HG02870 (cell line): ENCODE measurements around the gene EGLN3.
"Not testable (repeated sequence)": the region's sequence is repeated elsewhere in the genome, so short reads cannot be mapped to it uniquely, and the experiment has no call there.

ENCODE experiments used
- ATAC-seq: cut with Tn5 transposase; IDR thresholded peaks from one replicate; pipeline ENCODE4 v1.9.1; 2021; ENCODE audit warnings: mild to moderate bottlenecking, moderate library complexity; ENCODE audit not compliant: unreplicated experiment

Gene EGLN3

DNA sequence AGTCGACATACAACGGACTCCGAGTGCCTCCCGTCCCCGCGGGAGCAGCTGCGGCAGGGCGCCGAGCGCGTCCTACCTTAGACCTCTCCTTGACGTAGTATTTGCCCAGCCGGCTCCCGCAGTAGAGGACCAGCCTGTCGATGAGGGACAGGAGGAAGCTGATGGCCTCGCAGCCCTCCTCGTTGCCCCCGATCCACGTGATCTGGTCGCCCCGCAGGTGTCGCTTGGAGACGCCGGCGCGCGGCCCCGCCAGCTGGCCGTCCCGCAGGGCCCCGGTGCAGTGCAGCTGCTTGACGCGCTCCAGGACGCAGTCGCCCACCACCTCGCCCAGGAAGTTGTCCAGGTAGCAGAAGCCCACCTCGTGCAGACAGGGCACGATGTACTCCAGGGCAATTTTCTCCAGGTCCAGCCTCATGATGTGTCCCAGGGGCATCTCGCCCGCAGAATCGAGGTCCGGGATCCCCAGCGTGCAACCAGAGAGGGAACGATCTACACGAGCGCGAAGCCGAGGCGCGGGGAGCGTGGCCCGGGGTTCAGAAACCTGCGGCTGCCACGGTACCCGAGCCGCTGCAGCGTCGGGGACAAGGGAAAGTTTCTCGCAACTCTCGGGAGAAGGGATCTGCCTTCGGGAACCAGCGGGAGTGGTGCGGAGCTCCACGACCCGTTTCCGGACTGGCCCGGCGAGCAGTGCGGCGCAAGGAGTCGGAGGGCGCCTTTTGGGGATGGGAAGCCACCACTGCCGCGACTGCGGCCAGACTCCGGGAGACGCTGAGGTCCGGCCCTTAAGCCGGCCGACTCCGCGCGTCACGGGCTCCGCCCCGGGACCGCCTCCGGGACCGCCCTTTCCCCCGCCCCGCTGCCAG lies at the start of gene EGLN3:
Gene EGLN3, minus strand, starts transcription at position 755 of the 863 bp plus-strand sequence. Its CDS starts 322 bp downstream, at position 433.
- peak; percentile 82 for ATAC-seq

DNA sequence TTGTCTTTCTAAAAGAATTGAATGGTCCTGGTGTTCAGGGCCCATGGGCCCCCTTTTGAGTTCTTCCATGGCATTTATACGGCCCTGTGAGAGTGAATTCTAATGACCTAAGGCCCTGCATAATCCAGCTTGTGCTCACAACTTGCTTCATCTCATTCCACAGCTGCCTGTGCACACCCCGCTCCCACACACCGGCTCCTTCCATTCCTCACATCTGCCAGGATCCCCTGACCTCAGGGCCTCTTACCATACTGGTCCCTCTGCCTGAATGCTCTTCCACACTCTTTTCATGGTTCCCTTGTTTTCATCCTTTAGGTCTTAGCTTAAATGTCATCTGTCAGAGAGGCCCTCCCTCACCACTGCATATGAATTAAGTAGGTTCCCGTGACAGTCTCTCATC lies 49.5 kb upstream of the EGLN3 start:
- ATAC-seq, result no peak

DNA sequence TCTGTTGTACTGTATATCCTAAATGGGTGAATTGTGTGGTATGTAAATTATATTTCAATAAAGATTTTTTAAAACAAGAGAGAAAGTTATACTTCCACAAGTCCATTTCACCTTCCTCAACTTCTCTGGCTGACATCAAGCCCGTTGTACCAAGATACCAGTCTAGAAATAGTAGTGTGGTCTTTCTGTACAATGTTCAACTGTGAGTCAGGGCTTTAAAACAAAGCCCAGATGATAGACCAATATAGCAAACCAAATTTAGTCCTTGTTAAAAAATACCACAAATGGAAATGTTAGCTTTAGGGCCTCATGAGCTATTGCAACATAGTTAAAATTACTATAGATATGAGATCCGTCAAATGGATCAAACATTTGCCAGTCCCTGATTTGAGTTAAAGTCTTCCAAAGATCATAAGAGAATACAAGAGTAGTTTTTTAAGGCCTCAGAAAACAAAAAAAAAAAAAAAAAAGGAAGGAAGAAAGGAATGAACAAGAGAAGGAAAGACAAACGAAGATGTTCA lies 49.0 kb upstream of the EGLN3 start:
- ATAC-seq, result no peak

DNA sequence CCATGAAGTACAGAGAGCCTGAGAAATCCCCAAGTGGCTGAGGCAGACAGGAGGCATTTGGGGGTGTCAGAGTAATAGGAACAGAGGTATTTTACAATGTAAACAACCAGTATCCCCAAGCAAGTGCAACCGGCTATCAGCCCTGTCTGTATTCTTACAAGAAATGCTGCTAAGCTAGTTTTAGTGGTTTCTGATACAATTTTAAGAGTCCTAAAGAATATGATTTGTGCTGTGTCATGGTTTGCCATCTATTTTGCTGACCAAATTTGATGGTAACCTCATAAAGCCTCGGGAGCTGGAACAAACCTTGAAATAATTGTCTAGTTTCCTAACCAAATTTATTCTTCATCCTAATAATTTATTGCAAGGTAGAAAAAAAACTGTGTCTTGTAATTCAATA lies 46.7 kb upstream of the EGLN3 start:
- ATAC-seq, result no peak

DNA sequence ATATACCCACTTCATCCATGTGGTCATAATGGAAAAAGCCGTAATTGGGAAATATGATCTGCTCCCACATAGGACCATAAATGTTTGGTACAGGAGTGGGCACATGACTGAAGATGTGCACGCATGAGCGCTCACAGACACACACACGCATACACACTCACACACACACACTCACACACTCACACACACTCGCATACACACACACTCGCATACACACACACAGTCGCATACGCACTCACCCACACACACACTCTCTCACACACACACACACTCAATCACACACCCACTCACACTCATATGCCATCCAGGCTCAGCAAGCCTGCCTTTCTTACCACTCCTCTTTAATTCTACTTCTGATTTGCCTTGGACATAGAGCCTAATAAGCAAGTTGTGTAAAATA lies 45.6 kb upstream of the EGLN3 start:
- ATAC-seq, result no peak

DNA sequence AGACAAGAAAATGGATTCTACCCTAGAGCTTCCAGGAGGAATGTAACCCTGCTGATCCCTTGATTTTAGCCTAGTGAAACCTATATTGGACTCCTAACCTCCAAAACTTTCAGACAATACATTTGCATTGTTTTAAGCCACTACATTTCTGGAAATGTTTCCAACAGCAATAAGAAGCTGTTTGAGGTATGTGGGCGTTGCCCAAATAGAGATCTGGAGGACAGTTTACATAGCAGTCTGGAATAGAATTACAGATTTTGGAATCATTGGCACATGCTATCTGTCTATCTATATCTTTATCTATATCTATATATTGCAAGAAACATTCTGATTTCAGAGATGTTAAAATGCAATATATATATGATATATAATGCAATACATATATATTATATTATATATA lies 42.4 kb upstream of the EGLN3 start:
- ATAC-seq, result no peak

DNA sequence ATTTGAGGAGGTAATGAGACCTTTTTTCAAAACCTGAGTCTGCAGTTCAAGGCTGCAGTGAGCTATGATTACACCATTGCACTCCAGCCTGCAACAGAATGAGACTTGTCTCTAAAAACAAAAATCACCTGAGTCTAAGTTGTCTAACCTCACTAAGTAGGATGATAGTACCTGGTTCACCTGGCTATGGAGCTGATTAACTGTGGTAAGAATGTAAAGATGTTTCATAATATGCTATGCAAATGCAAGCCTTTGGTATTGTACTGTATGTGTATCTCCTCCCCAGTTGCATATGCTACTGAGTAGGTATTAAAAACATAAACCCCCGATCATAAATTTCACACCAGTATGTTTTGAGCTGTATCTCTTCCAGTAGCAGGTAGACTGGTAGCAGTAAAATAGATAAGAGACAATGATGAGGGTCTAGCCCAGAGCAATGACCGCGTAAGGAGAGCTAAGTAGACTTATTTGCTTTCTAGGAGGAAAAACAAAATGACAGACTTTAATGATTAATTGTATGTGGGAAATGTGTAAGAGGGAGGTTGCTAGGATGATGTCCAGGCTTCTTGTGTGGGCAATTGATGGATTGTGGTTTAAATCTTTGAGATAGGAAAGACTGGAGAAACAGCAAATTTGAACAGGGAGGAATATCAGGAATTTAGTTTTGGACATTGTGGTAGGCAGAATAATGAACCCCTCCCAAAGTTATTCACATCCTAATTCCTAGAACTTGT lies 41.6 kb upstream of the EGLN3 start:
- no peak for ATAC-seq

DNA sequence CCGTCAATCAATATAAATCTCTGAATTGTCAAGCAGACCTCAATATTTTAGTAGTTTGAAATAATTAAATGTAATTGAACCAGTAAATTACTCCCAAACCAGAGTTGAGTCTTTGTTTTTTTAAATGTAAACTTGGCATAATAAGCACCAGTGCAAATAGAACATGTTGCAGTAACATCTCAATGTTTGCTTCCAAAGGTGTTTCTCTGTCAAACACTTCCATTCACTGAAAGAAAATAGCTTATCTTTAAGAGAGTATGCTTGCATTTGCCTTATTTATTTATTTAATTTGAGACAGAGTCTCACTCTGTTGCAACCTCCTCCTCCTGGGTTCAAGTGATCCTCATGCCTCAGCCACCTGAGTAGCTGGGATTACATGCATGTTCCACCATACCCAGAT lies 39.9 kb upstream of the EGLN3 start:
- ATAC-seq, result no peak

DNA sequence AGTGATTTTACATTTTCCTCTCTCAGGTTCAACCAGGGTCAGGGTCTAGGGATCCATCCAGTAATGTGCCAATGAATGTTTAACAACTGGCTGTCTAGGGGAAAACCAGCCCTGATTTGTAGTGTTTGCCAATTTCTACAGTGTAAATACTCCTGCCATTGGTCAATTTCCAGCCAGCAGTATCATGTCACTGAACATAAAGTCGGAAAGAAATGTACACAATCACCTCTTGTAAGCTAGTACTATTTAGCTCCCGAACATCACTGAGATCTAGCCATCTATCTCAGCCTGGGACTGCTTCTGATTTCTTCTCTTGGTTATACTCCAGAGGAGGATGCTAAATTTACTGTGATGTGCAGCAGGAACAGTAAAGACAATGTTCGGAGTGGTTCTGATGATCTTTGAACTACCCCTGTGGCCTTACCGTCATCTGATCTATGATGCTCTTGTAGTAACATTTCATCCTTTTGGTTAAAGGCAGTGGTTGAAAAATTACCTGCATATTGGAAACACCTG lies 36.7 kb upstream of the EGLN3 start:
- ATAC-seq, result no peak

DNA sequence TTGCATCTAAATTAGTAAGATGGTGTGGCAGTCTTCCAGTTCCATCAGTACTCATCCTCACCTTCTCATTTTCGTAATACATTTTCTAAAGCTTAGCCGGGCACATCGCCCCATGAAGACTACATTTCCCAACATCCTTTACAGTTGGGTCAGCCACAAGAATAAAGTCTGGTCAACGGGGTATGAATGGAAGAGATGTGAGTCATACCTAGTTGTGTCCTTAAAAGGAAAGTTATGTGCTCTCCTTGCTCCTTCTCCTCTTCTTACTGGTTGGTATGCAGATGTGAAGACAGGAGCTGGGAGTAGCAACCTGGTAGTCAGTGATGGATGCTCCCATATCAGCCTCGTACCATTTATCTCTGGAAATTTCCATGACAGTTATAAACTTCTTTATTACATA lies 35.9 kb upstream of the EGLN3 start:
- ATAC-seq, result no peak

DNA sequence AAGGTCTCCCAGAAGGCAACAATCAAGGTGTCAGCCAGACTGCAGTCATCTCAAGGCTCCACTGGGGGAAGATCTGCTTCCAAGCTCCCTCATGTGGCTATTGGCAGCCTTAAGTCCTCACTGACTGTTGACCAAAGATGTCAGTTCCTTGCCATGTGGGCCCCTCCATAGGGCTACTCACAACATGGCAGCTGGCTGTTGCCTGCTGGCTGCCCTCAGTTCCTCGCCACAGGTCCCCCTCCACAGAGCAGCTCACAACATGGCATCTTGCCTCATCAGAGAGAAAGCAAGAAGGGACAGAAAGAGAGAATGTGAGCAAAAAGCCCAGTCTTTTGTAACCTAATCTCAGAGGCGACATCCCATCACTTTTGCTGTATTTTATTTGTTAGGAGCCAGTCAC lies 34.4 kb upstream of the EGLN3 start:
- ATAC-seq, result no peak

DNA sequence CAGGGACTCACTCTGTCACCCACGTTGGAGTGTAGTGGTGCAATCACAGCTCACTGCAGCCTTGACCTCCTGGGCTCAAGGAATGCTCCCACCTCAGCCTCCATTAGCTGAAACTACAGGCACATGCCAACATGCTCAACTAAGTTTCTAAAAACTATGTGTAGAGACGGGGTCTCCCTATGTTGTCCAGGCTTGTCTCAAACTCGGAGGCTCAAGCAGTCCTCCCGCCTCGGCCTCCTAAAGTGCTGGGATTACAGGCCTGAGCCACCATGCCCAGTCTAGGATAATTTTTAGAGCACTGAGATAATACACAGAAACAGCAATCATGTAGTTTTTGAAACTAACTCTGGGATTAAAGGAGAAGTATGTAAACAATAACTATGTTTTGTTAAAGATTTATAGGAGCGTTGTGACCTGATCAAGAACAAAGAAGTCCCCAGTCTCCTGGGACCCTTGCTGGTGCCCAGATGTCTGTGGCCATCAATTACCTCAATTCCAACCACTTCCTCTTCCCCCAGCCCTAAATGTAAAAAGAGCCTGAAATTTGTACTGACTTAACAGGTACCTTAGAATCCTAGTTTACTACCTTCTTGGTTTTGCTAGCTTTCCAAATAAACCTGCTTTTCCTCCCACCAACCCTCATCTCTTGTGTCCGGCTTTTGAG lies 28.9 kb upstream of the EGLN3 start:
- ATAC-seq, result no peak

DNA sequence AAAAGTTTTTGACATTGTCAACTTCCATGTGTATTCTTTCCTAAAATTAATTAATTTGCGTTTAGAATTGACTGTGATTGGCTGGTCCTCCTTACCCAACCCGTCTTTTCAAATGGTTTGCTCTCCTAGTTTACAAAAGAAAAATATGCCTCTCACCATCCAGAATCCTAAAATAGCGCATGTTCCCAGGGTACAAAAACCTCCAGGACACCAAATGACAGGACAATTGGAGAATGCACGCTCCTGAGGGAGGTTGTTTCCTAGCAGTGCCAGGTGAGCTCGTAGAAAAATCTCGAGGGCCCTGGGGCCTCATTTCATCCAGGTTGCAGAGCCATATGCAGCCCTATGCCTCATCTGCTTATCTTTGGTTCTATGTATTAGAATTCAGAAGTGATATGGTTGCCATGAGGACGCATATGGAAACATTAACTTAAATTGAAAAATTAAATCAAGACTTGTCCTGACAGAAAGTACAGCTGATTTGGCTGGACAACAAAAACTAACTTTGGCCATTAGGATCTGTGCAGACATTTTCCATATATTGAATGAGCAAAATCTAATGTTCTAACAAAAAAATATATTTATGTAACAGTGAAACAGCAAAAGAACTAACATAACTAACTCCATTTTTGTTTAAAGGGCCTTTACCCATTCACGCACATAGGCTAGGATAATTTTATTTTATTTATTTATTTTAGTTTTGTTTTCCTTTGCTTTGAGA lies 28.2 kb upstream of the EGLN3 start:
- ATAC-seq, result no peak

DNA sequence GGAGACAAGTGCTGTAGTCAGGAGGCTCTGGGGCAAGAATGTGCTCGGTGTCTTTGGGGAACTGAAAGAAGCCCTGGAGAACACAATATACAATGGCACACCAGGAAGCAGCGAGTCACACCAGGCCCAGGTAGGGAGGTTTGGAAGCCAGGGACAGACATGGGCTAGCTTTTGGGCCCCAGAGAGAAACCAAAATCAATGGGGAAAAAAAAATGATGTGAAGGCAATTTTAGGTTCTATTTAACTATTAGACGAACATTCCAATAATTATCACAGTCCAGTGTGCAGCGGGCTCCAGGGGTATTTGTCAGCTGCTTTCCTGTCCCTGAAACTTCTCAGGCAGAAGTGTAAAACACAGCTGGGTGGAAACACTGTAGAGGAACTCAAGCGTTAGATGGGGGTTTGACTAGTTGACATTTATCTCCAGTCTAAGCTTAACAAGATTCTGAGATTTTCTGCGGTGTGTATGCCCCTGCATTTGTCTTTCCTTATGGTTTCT lies 21.8 kb upstream of the EGLN3 start:
- ATAC-seq, result peak; percentile 87

DNA sequence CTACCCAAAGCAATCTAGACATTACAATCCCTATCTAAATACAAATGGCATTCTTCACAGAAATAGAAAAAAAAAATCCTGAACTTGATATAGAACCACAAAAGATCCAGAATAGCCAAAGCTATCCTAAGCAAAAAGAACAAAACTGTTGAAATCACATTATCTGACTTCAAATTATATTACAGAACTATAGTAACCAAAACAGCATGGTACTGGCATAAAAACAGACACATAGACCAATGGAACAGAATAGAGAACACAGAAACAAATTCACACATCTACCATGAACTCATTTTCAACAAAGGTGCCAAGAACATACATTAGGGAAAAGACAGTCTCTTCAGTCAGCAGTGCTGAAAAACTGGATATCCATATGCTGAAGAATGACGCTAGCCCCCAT lies 19.0 kb upstream of the EGLN3 start:
- ATAC-seq, result not testable (repeated sequence)

DNA sequence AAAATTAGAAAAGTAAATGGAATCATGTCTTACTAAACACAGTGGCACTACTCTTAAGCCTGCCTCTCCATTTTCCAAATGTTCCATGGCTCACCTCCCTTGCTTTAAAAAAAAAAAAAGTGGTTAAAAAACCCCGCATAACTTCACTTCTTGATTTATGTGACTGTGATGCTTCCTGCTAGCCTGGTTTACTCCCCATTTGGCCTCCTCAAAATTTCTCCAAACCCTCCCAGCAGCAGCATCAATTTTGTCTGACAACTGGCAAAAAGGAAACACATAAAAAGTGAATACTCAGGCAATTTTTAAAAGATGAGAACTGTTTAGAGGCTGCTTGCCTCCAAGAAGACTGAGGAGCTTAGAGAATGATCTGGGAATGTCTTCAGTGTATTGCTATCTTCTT lies 17.8 kb upstream of the EGLN3 start:
- no peak for ATAC-seq

DNA sequence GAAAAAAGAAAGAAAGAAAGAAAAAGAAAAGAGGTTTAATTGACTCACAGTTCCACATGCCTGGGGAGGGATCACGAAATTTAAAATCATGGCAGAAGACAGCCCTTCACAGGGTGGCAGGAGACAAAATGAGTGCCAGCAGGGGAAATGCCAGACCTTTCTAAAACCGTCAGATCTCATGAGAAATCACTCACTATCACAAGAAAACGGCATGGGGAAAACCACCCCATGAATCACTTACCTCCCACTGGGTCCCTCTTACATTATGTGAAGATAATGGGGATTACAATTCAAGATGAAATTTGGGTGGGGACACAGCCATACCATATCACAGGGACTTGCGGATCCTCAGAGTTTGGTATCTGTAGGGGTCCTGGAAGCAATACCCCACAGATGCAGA lies 16.3 kb upstream of the EGLN3 start:
- ATAC-seq, result no peak

DNA sequence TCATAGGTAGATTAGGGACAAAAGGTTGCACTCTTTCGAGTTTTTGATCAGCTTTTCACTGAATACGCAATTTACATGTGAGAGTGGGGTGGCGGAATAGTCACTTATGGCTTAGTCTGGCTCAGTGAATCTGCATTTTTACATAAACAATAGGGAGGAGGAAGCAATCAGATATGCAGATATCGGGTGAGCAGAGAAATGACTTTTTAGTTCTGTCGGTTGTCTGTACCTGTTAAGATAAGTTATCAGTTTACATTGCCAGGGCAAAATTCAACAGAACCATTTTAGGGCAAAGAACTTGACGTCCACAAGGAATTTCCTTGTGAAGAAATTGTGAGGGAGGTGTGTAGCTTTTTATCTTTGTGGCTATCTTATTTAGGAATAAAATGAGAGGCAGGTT lies 15.4 kb upstream of the EGLN3 start:
- ATAC-seq, result no peak

DNA sequence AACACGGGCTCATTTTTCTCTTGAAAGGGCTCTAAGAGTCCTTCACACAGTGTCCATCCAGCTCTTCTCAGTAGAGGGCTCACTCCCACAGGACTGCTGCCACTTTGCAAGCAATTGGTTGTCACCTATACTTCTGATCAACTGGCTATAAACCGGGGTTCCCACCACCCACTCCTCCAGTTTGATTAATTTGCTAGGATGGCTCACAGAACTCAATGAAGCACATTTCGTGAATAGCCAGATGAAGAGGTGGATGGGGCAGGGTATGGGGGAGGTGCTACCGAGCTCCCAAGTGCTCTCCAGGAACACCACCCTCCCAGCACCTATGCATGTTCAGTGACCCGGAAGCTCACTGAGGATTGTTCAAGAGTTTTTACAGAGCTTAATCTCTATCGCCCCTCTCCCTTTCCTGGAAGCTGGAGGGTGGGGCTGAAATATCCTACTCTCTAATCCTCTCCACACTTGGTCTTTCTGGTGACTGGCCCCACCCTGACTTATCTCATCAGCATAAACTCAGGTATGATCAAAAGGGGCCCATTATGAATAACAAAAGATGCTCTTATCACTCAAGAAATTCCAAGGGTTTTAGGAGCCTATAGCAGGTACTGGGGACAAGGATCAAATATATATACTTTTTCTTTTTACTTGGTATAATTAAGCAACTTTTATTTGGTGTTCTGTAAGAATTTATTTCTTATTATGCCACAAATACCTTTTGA lies 13.9 kb upstream of the EGLN3 start:
- no peak for ATAC-seq

DNA sequence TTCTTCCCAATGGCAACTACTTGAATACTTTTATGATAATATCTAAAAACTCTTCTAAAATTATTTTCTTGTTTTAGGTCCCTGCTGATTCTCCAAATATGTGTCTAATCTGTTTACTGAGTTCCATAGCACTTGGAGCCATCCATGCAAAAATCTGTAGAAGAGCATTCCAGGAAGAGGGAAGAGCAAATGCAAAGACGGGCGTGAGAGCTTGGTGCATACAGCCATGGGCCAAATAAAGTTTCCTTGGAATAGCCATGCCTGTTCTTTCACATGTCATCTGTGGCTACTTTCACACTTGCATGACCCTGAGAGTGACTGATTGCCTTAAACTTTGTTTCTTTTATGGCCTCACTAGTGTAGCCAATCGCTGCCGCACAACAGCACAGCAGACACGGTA lies 13.0 kb upstream of the EGLN3 start:
- no peak for ATAC-seq
